ENCODE measurements around the gene CSRNP3. TPM values are rescaled to one million over a fixed set of nuclear protein-coding genes. Genes with fewer than 3 reads are reported as not detected.

The CSRNP3 gene
- total RNA-seq, 6 donors from 2014 or later, result 0.46 to 4.1 (median 1.5) TPM

GRCh38 chr2:165452327-165452726, 17.2 kb upstream of the CSRNP3 start:
- H3K27ac ChIP-seq, result no peak overlapping the region
- no peak overlapping the region for H3K4me3 ChIP-seq
- no peaks in the 10 kb centered on the region for H3K9me3 ChIP-seq
- WGBS, 2 donors, result 70% methylated on average over 2 of the region's 2 CpGs
- no peaks in the 10 kb centered on the region for H3K4me1 ChIP-seq
- TF ChIP-seq POLR2A (IDR thresholded peaks at IDR 0.05) (no peak), CTCF (IDR thresholded peaks at IDR 0.05) (no peak), EP300 (IDR thresholded peaks at IDR 0.05) (no peak), POLR2AphosphoS5 (IDR thresholded peaks at IDR 0.05) (no peak)
- H3K36me3 ChIP-seq, result no peaks in the 10 kb centered on the region
- ATAC-seq (ENCODE audit: low FRiP score in 2 of 2) (no peak), DNase-seq (no peak)
- no peaks in the 10 kb centered on the region for H3K27me3 ChIP-seq

- Histone ChIP-seq H3K9me3 (no peaks in the 10 kb centered on the region), H3K4me1 (no peaks in the 10 kb centered on the region), H3K27ac (no peak overlapping the region), H3K4me3 (no peak overlapping the region), H3K36me3 (no peaks in the 10 kb centered on the region), H3K27me3 (no peaks in the 10 kb centered on the region)
- no peak for DNase-seq
- 90 to 91% methylated on average over 5 of the region's 5 CpGs for WGBS, 2 donors
- TF ChIP-seq EP300 (IDR thresholded peaks at IDR 0.05) (no peak), POLR2AphosphoS5 (IDR thresholded peaks at IDR 0.05) (no peak), POLR2A (IDR thresholded peaks at IDR 0.05) (no peak), CTCF (IDR thresholded peaks at IDR 0.05) (no peak)
- no peak for ATAC-seq (ENCODE audit: low FRiP score in 2 of 2)
These were observed 15.9 kb upstream of the CSRNP3 start for GRCh38 chr2:165453561-165454094.

- Histone ChIP-seq H3K4me1 (no peaks in the 10 kb centered on the region), H3K27me3 (no peaks in the 10 kb centered on the region), H3K27ac (no peak overlapping the region), H3K36me3 (no peaks in the 10 kb centered on the region), H3K4me3 (no peak overlapping the region), H3K9me3 (no peaks in the 10 kb centered on the region)
- ATAC-seq (ENCODE audit: low FRiP score in 2 of 2) (no peak), DNase-seq (no peak)
- no peak for TF ChIP-seq CTCF (IDR thresholded peaks at IDR 0.05)
- no peak for TF ChIP-seq POLR2AphosphoS5 (IDR thresholded peaks at IDR 0.05)
- no peak for TF ChIP-seq POLR2A (IDR thresholded peaks at IDR 0.05)
- TF ChIP-seq EP300 (IDR thresholded peaks at IDR 0.05), result no peak
- 91 to 94% methylated on average over 1 of the region's 1 CpG for WGBS, 2 donors
These were observed 14.6 kb upstream of the CSRNP3 start for GRCh38 chr2:165454905-165455304.

GRCh38 chr2:165456027-165456426, 13.5 kb upstream of the CSRNP3 start:
- H3K27me3 ChIP-seq, result no peaks in the 10 kb centered on the region
- DNase-seq (no peak), ATAC-seq (ENCODE audit: low FRiP score in 2 of 2) (no peak)
- no peak overlapping the region for H3K27ac ChIP-seq
- TF ChIP-seq EP300 (IDR thresholded peaks at IDR 0.05), result no peak
- no peak for TF ChIP-seq POLR2A (IDR thresholded peaks at IDR 0.05)
- TF ChIP-seq CTCF (IDR thresholded peaks at IDR 0.05), result no peak
- no peak overlapping the region for H3K4me3 ChIP-seq
- 38 to 43% methylated on average over 1 of the region's 1 CpG for WGBS, 2 donors
- H3K36me3 ChIP-seq, result no peaks in the 10 kb centered on the region
- H3K9me3 ChIP-seq, result no peaks in the 10 kb centered on the region
- H3K4me1 ChIP-seq, result no peaks in the 10 kb centered on the region

GRCh38 chr2:165462443-165462842, 7.1 kb upstream of the CSRNP3 start:
- H3K4me3 ChIP-seq, result no peak overlapping the region
- no peaks in the 10 kb centered on the region for H3K9me3 ChIP-seq
- ATAC-seq (ENCODE audit: low FRiP score in 2 of 2), result no peak
- DNase-seq, result no peak
- 86 to 93% methylated on average over 3 of the region's 3 CpGs for WGBS, 2 donors
- TF ChIP-seq POLR2A (IDR thresholded peaks at IDR 0.05), result no peak
- no peak for TF ChIP-seq EP300 (IDR thresholded peaks at IDR 0.05)
- TF ChIP-seq CTCF (IDR thresholded peaks at IDR 0.05), result no peak
- TF ChIP-seq POLR2AphosphoS5 (IDR thresholded peaks at IDR 0.05), result no peak
- no peaks in the 10 kb centered on the region for H3K4me1 ChIP-seq
- H3K27me3 ChIP-seq, result no peaks in the 10 kb centered on the region
- H3K36me3 ChIP-seq, result no peaks in the 10 kb centered on the region
- H3K27ac ChIP-seq, result no peak overlapping the region

All from upper lobe of left lung (tissue), 6 donors.